ENCODE results near the gene SUCLG1.

Gene SUCLG1

GRCh38 chr2:84459018-84459943 lies at the start of gene SUCLG1:
SUCLG1 (minus strand) TSS chr2:84459280; CDS start chr2:84459269, 11 bp downstream.
- TF ChIP-seq ZFX (IDR thresholded peaks at IDR 0.05; ENCODE audit: borderline replicate concordance) (no peak), CTCF (IDR thresholded peaks at IDR 0.05) (no peak)
- H3K27ac ChIP-seq: peak within 1 kb of the TSS; percentile 84

GRCh38 chr2:84498150-84498799 lies 39.2 kb upstream of the SUCLG1 start:
- no peak for TF ChIP-seq ZFX (IDR thresholded peaks at IDR 0.05; ENCODE audit: borderline replicate concordance)
- TF ChIP-seq CTCF (IDR thresholded peaks at IDR 0.05): no peak
- H3K27ac ChIP-seq: no peak overlapping the region

GRCh38 chr2:84497285-84497684 lies 38.2 kb upstream of the SUCLG1 start:
- no peak overlapping the region for H3K27ac ChIP-seq
- TF ChIP-seq ZFX (IDR thresholded peaks at IDR 0.05; ENCODE audit: borderline replicate concordance) (no peak), CTCF (IDR thresholded peaks at IDR 0.05) (no peak)

GRCh38 chr2:84496386-84496785 lies 37.3 kb upstream of the SUCLG1 start:
- no peak overlapping the region for H3K27ac ChIP-seq
- TF ChIP-seq CTCF (IDR thresholded peaks at IDR 0.05): no peak
- TF ChIP-seq ZFX (IDR thresholded peaks at IDR 0.05; ENCODE audit: borderline replicate concordance): no peak

- no peak overlapping the region for H3K27ac ChIP-seq
- peak; percentile 74 for TF ChIP-seq CTCF (IDR thresholded peaks at IDR 0.05)
- TF ChIP-seq ZFX (IDR thresholded peaks at IDR 0.05; ENCODE audit: borderline replicate concordance): no peak
Measured at GRCh38 chr2:84495539-84496146, 36.6 kb upstream of the SUCLG1 start.

- no peak overlapping the region for H3K27ac ChIP-seq
- no peak for TF ChIP-seq ZFX (IDR thresholded peaks at IDR 0.05; ENCODE audit: borderline replicate concordance)
- TF ChIP-seq CTCF (IDR thresholded peaks at IDR 0.05): no peak
Measured at GRCh38 chr2:84494070-84494469, 35.0 kb upstream of the SUCLG1 start.
